Stomach smooth muscle (tissue), 2 donors: Measurements from ENCODE around the gene MAP3K6.
A peak's percentile ranks its signal among the peaks of the same experiment; 100 is the strongest.

Experiments
- H3K27ac ChIP-seq: one replicate; pipeline ENCODE4 v1.7.0; 2013; ENCODE audit warnings: mild to moderate bottlenecking, low read length, inconsistent platforms
- H3K27me3 ChIP-seq, 2 donors: one replicate each; pipeline ENCODE4 v1.7.0; 2013; ENCODE audit warnings: low read length in 2 of 2; ENCODE audit not compliant: insufficient read depth in 2 of 2, control insufficient read depth in 1 of 2
- H3K36me3 ChIP-seq, 2 donors: one replicate each; pipeline ENCODE4 v1.7.0; 2013; ENCODE audit warnings: low read length in 2 of 2; ENCODE audit not compliant: control insufficient read depth in 2 of 2, insufficient read depth in 2 of 2
- H3K4me1 ChIP-seq: one replicate; pipeline ENCODE4 v1.7.0; 2013; ENCODE audit warnings: low read length; ENCODE audit not compliant: control insufficient read depth, insufficient read depth
- H3K4me3 ChIP-seq, 2 donors: one replicate each; pipeline ENCODE4 v1.7.0; 2013; ENCODE audit warnings: low read length in 2 of 2
- H3K9ac ChIP-seq, 2 donors: one replicate each; pipeline ENCODE4 v1.7.0; 2013; ENCODE audit warnings: low read length in 2 of 2, mild to moderate bottlenecking in 1 of 2
- H3K9me3 ChIP-seq, 2 donors: one replicate each; pipeline ENCODE4 v1.7.0; 2013; ENCODE audit warnings: low read length in 2 of 2; ENCODE audit not compliant: control insufficient read depth in 2 of 2
- donor health status: healthy.
- donor health status: Pancreatic carcinoma.

MAP3K6 gene

GRCh38 chr1:27333717-27334279 lies 33.0 kb downstream of the MAP3K6 start:
- Histone ChIP-seq H3K27ac (no peak overlapping the region), H3K9ac (no peak overlapping the region), H3K27me3 (no peaks in the 10 kb centered on the region), H3K36me3 (peaks cover 49 to 53% of the 10 kb centered on the region in 2 donors), H3K4me1 (no peaks in the 10 kb centered on the region), H3K9me3 (no peaks in the 10 kb centered on the region), H3K4me3 (no peak overlapping the region)

DNA sequence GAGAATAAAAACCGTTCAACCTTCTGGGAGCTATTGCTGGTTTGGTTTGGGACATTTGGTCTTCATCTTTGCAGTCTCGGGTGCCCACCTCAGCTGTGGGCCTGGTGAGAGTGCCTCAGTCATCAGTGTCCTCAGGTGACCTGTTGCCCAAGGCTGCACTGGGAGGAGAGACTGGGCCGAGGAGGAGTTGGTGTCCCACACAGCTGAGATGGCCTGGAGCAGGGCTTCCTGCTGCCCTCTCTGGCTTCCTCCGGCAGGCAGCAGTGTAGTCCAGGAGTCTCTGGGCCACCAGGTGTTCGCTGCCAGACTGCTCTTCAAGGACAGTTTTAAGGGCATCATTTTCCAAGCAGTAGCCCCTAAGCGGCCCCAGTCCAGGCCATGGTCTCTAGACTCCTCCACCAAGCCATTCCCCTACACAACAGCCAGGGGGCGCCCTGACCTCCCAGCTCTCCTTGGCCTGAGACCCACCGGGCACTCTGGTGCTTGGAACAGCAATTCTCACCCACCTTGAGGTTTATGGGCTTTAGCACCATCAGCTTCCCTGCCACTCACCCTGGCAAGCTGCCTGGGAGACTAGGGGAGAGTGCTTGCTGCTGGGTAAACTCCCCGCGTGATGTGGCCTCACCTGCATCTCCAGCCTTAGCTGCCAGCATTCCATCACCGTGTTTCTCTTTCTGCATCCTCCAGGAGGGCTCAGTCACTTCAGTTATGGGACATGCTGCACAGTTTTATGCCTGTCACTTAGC lies 34.1 kb downstream of the MAP3K6 start:
- peak overlapping the region in 1 of 2 donors; percentile 21 for H3K9ac ChIP-seq
- no peak overlapping the region for H3K4me3 ChIP-seq
- H3K27me3 ChIP-seq, result no peaks in the 10 kb centered on the region
- H3K36me3 ChIP-seq, result peaks cover 49 to 58% of the 10 kb centered on the region in 2 donors
- H3K9me3 ChIP-seq, result no peaks in the 10 kb centered on the region
- H3K4me1 ChIP-seq, result peaks cover 2% of the 10 kb centered on the region
- no peak overlapping the region for H3K27ac ChIP-seq

GRCh38 chr1:27331922-27332321 lies 34.8 kb downstream of the MAP3K6 start:
- Histone ChIP-seq H3K36me3 (peaks cover 50 to 61% of the 10 kb centered on the region in 2 donors), H3K9ac (no peak overlapping the region), H3K9me3 (no peaks in the 10 kb centered on the region), H3K27ac (no peak overlapping the region), H3K27me3 (no peaks in the 10 kb centered on the region), H3K4me1 (peaks cover 2% of the 10 kb centered on the region), H3K4me3 (no peak overlapping the region)

GRCh38 chr1:27331426-27331825 lies 35.3 kb downstream of the MAP3K6 start:
- H3K27ac ChIP-seq, result no peak overlapping the region
- H3K27me3 ChIP-seq, result no peaks in the 10 kb centered on the region
- no peak overlapping the region for H3K9ac ChIP-seq
- peaks cover 48 to 61% of the 10 kb centered on the region in 2 donors for H3K36me3 ChIP-seq
- no peak overlapping the region for H3K4me3 ChIP-seq
- H3K9me3 ChIP-seq, result no peaks in the 10 kb centered on the region
- H3K4me1 ChIP-seq, result peaks cover 4% of the 10 kb centered on the region

- no peak overlapping the region for H3K27ac ChIP-seq
- H3K9me3 ChIP-seq, result no peaks in the 10 kb centered on the region
- H3K27me3 ChIP-seq, result no peaks in the 10 kb centered on the region
- H3K4me1 ChIP-seq, result peaks cover 7% of the 10 kb centered on the region
- no peak overlapping the region for H3K9ac ChIP-seq
- H3K36me3 ChIP-seq, result peaks cover 45 to 57% of the 10 kb centered on the region in 2 donors
- H3K4me3 ChIP-seq, result no peak overlapping the region
Measured at GRCh38 chr1:27330786-27331185, 36.0 kb downstream of the MAP3K6 start.

DNA sequence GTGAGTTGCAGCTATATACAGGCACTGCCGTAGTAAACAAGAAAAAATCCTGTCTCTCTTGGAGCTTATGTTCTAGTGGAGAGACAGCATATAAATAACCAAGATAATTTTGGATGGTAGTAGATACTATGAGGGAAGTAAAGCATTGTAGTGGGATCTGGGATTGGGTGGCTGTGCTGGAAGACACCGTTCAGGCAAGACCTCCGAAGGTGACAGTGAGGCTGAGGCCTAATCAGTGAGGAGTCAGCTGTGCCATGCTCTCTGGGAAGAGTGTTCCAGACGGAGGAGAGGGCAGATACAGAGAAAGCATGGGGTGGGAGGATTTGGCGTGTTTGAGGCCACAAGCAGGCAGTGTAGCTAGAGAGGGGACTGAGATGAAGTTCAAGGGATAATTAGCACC lies 38.8 kb downstream of the MAP3K6 start:
- no peak overlapping the region for H3K27ac ChIP-seq
- H3K4me1 ChIP-seq, result peaks cover 15% of the 10 kb centered on the region
- H3K9ac ChIP-seq, result no peak overlapping the region
- H3K36me3 ChIP-seq, result peaks cover 31 to 44% of the 10 kb centered on the region in 2 donors
- H3K9me3 ChIP-seq, result no peaks in the 10 kb centered on the region
- H3K27me3 ChIP-seq, result no peaks in the 10 kb centered on the region
- H3K4me3 ChIP-seq, result no peak overlapping the region

- Histone ChIP-seq H3K9ac (no peak overlapping the region), H3K27me3 (peaks cover 0 to 2% of the 10 kb centered on the region in 2 donors), H3K36me3 (peaks cover 19 to 31% of the 10 kb centered on the region in 2 donors), H3K4me1 (peaks cover 29% of the 10 kb centered on the region), H3K9me3 (no peaks in the 10 kb centered on the region), H3K27ac (no peak overlapping the region), H3K4me3 (no peak overlapping the region)
Measured at GRCh38 chr1:27325286-27325685, 41.5 kb downstream of the MAP3K6 start.

GRCh38 chr1:27322569-27323240 lies 44.1 kb downstream of the MAP3K6 start:
- peak overlapping the region; percentile 88 for H3K27ac ChIP-seq
- peaks cover 4 to 8% of the 10 kb centered on the region in 2 donors for H3K27me3 ChIP-seq
- H3K9ac ChIP-seq, result peak overlapping the region; percentile 78 to 98
- peak overlapping the region; percentile 77 to 99 for H3K4me3 ChIP-seq
- H3K36me3 ChIP-seq, result peaks cover 16 to 21% of the 10 kb centered on the region in 2 donors
- no peaks in the 10 kb centered on the region for H3K9me3 ChIP-seq
- peaks cover 27% of the 10 kb centered on the region for H3K4me1 ChIP-seq

GRCh38 chr1:27321813-27322568 lies 44.8 kb downstream of the MAP3K6 start, which contains the start of gene TMEM222:
Gene TMEM222, plus strand, starts transcription at chr1:27322163. Its CDS starts 35 bp downstream, at chr1:27322198.
- Histone ChIP-seq H3K4me3 (peak within 1 kb of the TSS; percentile 77 to 99), H3K9me3 (no peaks in the 10 kb centered on the region), H3K36me3 (peaks cover 15 to 20% of the 10 kb centered on the region in 2 donors), H3K27me3 (peaks cover 4 to 8% of the 10 kb centered on the region in 2 donors), H3K9ac (peak within 1 kb of the TSS; percentile 78 to 98), H3K4me1 (peaks cover 27% of the 10 kb centered on the region), H3K27ac (peak within 1 kb of the TSS; percentile 88)

DNA sequence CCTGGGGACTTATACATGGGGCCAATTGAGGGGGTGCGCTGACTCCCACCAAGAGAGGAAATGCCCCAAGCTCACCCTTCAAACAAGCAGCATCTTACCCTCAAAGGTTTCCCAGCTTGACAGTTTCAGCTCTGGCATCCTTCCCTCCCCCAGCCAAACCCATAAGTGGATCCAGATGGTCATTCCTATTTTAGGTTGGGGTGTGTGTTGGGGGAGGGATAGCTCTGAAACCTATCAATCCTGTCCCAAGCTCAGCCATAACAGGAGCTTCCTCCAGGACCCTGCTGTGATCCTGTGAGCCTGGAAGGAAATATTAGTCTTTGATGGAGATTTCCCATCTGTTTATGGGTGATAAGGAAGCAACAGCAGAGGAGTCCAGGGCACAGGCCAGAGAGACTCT lies 48.2 kb downstream of the MAP3K6 start:
- H3K27me3 ChIP-seq, result peaks cover 4 to 8% of the 10 kb centered on the region in 2 donors
- peaks cover 20% of the 10 kb centered on the region for H3K4me1 ChIP-seq
- H3K9ac ChIP-seq, result peak overlapping the region; percentile 13 to 22
- no peaks in the 10 kb centered on the region for H3K9me3 ChIP-seq
- H3K27ac ChIP-seq, result no peak overlapping the region
- H3K4me3 ChIP-seq, result no peak overlapping the region
- no peaks in the 10 kb centered on the region for H3K36me3 ChIP-seq
